OCI-LY7 (cell line): ENCODE data around the gene FGFBP2. TPM values are rescaled to one million over a fixed set of nuclear protein-coding genes. Genes with fewer than 3 reads are reported as not detected.

Experiments used
- Bru-seq: library from RNA; stranded (reverse); fragments of 400-500 nt; gene quantifications from one replicate; lab custom pipeline; 2021; lab: Mats Ljungman, UMichigan
- BruChase-seq, 2 experiments: library from RNA; stranded (reverse); fragments of 400-500 nt; gene quantifications; one replicate each; lab custom pipeline; 2021; lab: Mats Ljungman, UMichigan
- BruUV-seq: library from RNA; stranded (reverse); fragments of 400-500 nt; replicated peaks from 2 replicates; lab custom pipeline; 2021; lab: Mats Ljungman, UMichigan
- CTCF ChIA-PET: fragments of 300-600 bp; sonication (Branson Sonifier 250); formaldehyde crosslinking; loops from one replicate; lab custom pipeline; 2022; ENCODE audit warnings: antibody characterized with exemption; ENCODE audit not compliant: unreplicated experiment; lab: Charles Lee
- POLR2A ChIA-PET: fragments of 300-600 bp; sonication (Branson Sonifier 250); formaldehyde crosslinking; loops from one replicate; lab custom pipeline; 2022; ENCODE audit warnings: antibody characterized with exemption; lab: Charles Lee
- DNase-seq: peaks from one replicate; pipeline ENCODE4 v3.0.0-alpha.2; 2015; ENCODE audit warnings: low spot score
- H2AFZ ChIP-seq: fragments of 200-600 bp; sonication (generic), shearing (Covaris generic); 2 replicates; pipeline ENCODE4 v1.6.1; 2014; ENCODE audit warnings: mild to moderate bottlenecking, antibody characterized with exemption, low read length, moderate library complexity
- H3K27ac ChIP-seq: fragments of 200-600 bp; sonication (generic); 2 replicates; pipeline ENCODE4 v1.5.1; 2014; ENCODE audit warnings: mixed run types, low read depth, mild to moderate bottlenecking, moderate library complexity, low read length, inconsistent platforms; ENCODE audit not compliant: poor library complexity, severe bottlenecking
- H3K36me3 ChIP-seq: fragments of 200-600 bp; sonication (generic); 2 replicates; pipeline ENCODE4 v1.6.1; 2014; ENCODE audit warnings: mild to moderate bottlenecking, antibody characterized with exemption, low read length, moderate library complexity, mixed read lengths; ENCODE audit not compliant: insufficient read depth
- H3K4me1 ChIP-seq: fragments of 200-600 bp; sonication (generic); 2 replicates; pipeline ENCODE4 v1.5.1; 2014; ENCODE audit warnings: mild to moderate bottlenecking, low read length; ENCODE audit not compliant: insufficient read depth, poor library complexity, severe bottlenecking
- H3K4me2 ChIP-seq: fragments of 200-600 bp; sonication (generic); 2 replicates; pipeline ENCODE4 v1.6.1; 2014; ENCODE audit warnings: mild to moderate bottlenecking, low read length
- H3K4me3 ChIP-seq: fragments of 200-600 bp; sonication (generic); 2 replicates; pipeline ENCODE4 v1.5.1; 2014; ENCODE audit warnings: mild to moderate bottlenecking, low read depth, low read length; ENCODE audit not compliant: poor library complexity, severe bottlenecking
- H3K79me2 ChIP-seq: fragments of 200-600 bp; sonication (generic); 2 replicates; pipeline ENCODE4 v1.6.1; 2016; ENCODE audit warnings: low read depth, mild to moderate bottlenecking, low read length, moderate library complexity, mixed read lengths; ENCODE audit not compliant: insufficient read depth
- H3K9me2 ChIP-seq: fragments of 200-600 bp; sonication (generic); 2 replicates; pipeline ENCODE4 v1.6.1; 2016; ENCODE audit warnings: mild to moderate bottlenecking, low read length, mixed read lengths; ENCODE audit not compliant: insufficient read depth
- H3K9me3 ChIP-seq: fragments of 200-600 bp; sonication (generic); 2 replicates; pipeline ENCODE4 v1.6.1; 2014; ENCODE audit warnings: mild to moderate bottlenecking, mixed run types, low read length, mixed read lengths
- H4K20me1 ChIP-seq: fragments of 200-600 bp; sonication (generic); 2 replicates; pipeline ENCODE4 v1.6.1; 2014; ENCODE audit warnings: mild to moderate bottlenecking, antibody characterized with exemption, low read length, moderate library complexity, mixed read lengths; ENCODE audit not compliant: insufficient read depth
- EZH2phosphoT487 ChIP-seq: fragments of 200-600 bp; sonication (generic); IDR thresholded peaks from 2 replicates; pipeline ENCODE4 v1.6.1; 2018; ENCODE audit warnings: low read depth, borderline replicate concordance, mild to moderate bottlenecking, mixed run types, antibody characterized with exemption, low read length, moderate library complexity, mixed read lengths
- intact Hi-C: fragments of 100-400 bp; cut with micrococcal nuclease; formaldehyde crosslinking; loops from one replicate; pipeline ENCODE4 v1.10.0; 2022; ENCODE audit not compliant: unreplicated experiment
- long read RNA-seq: library from polyadenylated mRNA; stranded (forward); transcript quantifications from one replicate; pipeline ENCODE4 v2.0.0, GENCODE V29; 2022
- total RNA-seq, 2 experiments: library from RNA; depleted of rRNA in 1 of 2; stranded (reverse); fragments of >200 nt in 1 of 2; shearing (Covaris generic) in 1 of 2; gene quantifications; 2 replicates each; pipeline ENCODE4 v1.2.3, GENCODE V29; 2014 to 2022
- TF ChIP-seq, protein P1 (sequence below): fragments of 200-600 bp; sonication (generic); conservative IDR thresholded peaks from 2 replicates; pipeline ENCODE4 v1.5.1; 2014; ENCODE audit warnings: mild to moderate bottlenecking, antibody characterized with exemption, low read length, moderate library complexity, mixed read lengths

FGFBP2 gene, protein sequence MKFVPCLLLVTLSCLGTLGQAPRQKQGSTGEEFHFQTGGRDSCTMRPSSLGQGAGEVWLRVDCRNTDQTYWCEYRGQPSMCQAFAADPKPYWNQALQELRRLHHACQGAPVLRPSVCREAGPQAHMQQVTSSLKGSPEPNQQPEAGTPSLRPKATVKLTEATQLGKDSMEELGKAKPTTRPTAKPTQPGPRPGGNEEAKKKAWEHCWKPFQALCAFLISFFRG
- total RNA-seq (2014; rRNA removed; shearing (Covaris generic)) (not detected in 2 replicates), total RNA-seq (2022) (not detected in 2 replicates), Bru-seq, nascent RNA (not detected), BruChase-seq, experiment 1, labeled RNA remaining after a 6-hour chase (not detected), BruChase-seq, experiment 2, labeled RNA remaining after a 2-hour chase (not detected)
- long read RNA-seq = 0 reads

DNA sequence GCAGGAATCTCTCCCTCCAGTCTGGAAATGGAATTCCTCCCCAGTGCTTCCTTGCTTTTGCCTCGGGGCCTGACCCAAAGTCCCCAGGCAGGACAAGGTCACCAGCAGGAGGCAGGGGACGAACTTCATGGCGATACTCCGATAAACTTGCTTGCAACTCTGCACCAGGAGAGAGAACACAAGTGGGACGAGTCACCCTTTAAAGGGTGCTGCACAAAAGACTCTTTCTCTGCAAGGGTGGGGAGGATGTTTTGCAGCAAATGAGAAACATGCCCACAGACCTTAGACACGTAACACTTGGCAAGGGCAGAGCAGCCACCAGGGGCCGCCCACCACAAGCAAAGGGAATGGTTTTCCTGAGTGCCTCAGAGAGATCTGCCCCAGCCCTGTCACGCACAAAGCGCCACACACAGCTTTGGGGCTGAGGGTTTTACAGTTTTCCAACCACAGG lies at the start of gene FGFBP2:
FGFBP2 (minus strand) TSS at position 175 of the 451 bp plus-strand sequence; CDS start at position 129, 46 bp downstream.
- H3K27ac ChIP-seq = no peak within 1 kb of the TSS
- ChIA-PET CTCF (no interaction called here), POLR2A (no interaction called here)
- H3K4me1 ChIP-seq = no peaks in the 10 kb centered on the region
- no peak for TF ChIP-seq EZH2phosphoT487
- TF ChIP-seq, protein P1, sequence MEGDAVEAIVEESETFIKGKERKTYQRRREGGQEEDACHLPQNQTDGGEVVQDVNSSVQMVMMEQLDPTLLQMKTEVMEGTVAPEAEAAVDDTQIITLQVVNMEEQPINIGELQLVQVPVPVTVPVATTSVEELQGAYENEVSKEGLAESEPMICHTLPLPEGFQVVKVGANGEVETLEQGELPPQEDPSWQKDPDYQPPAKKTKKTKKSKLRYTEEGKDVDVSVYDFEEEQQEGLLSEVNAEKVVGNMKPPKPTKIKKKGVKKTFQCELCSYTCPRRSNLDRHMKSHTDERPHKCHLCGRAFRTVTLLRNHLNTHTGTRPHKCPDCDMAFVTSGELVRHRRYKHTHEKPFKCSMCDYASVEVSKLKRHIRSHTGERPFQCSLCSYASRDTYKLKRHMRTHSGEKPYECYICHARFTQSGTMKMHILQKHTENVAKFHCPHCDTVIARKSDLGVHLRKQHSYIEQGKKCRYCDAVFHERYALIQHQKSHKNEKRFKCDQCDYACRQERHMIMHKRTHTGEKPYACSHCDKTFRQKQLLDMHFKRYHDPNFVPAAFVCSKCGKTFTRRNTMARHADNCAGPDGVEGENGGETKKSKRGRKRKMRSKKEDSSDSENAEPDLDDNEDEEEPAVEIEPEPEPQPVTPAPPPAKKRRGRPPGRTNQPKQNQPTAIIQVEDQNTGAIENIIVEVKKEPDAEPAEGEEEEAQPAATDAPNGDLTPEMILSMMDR = peak; percentile 73
- no peak within 1 kb of the TSS for H2AFZ ChIP-seq
- intact Hi-C loops = no loop called here
- H3K9me3 ChIP-seq = no peaks in the 10 kb centered on the region
- H3K36me3 ChIP-seq = no peaks in the 10 kb centered on the region
- DNase-seq = peak; percentile 44
- no peaks in the 10 kb centered on the region for H4K20me1 ChIP-seq
- no peaks in the 10 kb centered on the region for H3K9me2 ChIP-seq
- no TSS peak for BruUV-seq
- H3K79me2 ChIP-seq = no peaks in the 10 kb centered on the region
- H3K4me2 ChIP-seq = no peak within 1 kb of the TSS
- no peak within 1 kb of the TSS for H3K4me3 ChIP-seq

DNA sequence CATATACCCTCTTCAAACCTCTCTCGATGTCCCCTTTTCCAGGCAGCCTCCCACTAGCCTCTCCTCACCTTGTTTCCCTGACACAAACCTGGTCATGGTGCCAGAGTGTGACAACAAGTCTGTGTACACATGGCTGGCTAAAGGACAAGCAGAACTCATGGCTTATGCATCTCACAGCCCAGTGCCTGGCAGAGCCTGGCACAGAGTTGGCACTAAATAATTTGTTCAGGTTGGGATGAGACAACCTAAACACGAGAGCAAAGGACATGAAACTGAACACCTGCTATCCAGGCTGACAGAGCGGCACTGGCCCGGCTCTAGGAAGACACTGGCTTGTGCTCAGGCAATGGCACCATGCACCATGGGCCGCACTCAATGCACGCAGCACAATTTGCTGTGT lies 48.2 kb upstream of the FGFBP2 start:
- intact Hi-C loops = no loop called here
- H3K36me3 ChIP-seq = no peaks in the 10 kb centered on the region
- BruUV-seq = no TSS peak
- no peak for DNase-seq
- no peaks in the 10 kb centered on the region for H3K4me1 ChIP-seq
- no peak for TF ChIP-seq EZH2phosphoT487
- TF ChIP-seq, protein P1 = no peak
- POLR2A ChIA-PET = no interaction called here
- H3K4me2 ChIP-seq = no peak overlapping the region
- no peaks in the 10 kb centered on the region for H3K9me2 ChIP-seq
- no peaks in the 10 kb centered on the region for H3K79me2 ChIP-seq
- H3K9me3 ChIP-seq = no peaks in the 10 kb centered on the region
- H2AFZ ChIP-seq = no peak overlapping the region
- CTCF ChIA-PET = no interaction called here
- H3K27ac ChIP-seq = no peak overlapping the region
- no peaks in the 10 kb centered on the region for H4K20me1 ChIP-seq
- H3K4me3 ChIP-seq = no peak overlapping the region

DNA sequence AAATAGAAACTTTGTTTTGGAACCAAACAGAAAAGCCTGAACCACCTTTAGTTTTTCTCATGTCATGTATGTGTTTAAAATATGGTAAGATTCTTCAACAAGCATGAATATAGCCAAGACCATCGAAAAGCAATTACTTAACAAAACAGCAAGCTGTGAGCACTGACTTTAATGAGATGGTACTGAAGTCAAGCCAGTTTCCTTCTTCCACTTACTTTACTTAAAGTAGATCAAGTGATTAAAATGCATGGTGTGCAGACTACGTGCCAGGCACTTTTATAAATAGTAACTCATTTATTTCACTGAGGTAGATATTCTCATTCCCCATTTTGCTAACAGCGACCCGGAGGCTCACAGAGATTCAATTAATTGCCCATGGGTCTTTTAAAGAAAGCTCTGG lies 46.2 kb upstream of the FGFBP2 start:
- BruUV-seq = no TSS peak
- intact Hi-C loops = no loop called here
- Histone ChIP-seq H3K4me1 (no peaks in the 10 kb centered on the region), H3K4me3 (no peak overlapping the region), H3K36me3 (no peaks in the 10 kb centered on the region), H4K20me1 (no peaks in the 10 kb centered on the region), H3K79me2 (no peaks in the 10 kb centered on the region), H3K9me3 (no peaks in the 10 kb centered on the region), H3K27ac (no peak overlapping the region), H3K4me2 (no peak overlapping the region), H3K9me2 (no peaks in the 10 kb centered on the region), H2AFZ (no peak overlapping the region)
- TF ChIP-seq, protein P1 = no peak
- TF ChIP-seq EZH2phosphoT487 = no peak
- no peak for DNase-seq
- POLR2A ChIA-PET = interaction anchor here (0.9 kb wide), 1 partner anchor 287 kb away, joined by 3 read pairs; no protein-coding TSS in a partner anchor
- CTCF ChIA-PET = no interaction called here
